K562 (cell line): ENCODE data around the gene CDH12.

Experiments
- CUX1 ChIP-seq: fragments of 200-800 bp; sonication (Bioruptor generic); IDR thresholded peaks from 2 replicates; pipeline ENCODE4 v1.6.1; 2016; ENCODE audit warnings: missing genetic modification characterization, missing compliant biosample characterization
- EP300 ChIP-seq: IDR thresholded peaks from 2 replicates; pipeline ENCODE4 v1.6.1; 2012; ENCODE audit warnings: low read length, improper control_type of control experiment
- EWSR1 ChIP-seq: fragments of 450-650 bp; IDR thresholded peaks from 2 replicates; pipeline ENCODE4 v1.6.1; 2018; ENCODE audit warnings: borderline replicate concordance, mild to moderate bottlenecking, low read depth, moderate library complexity; ENCODE audit not compliant: partially characterized antibody
- YY1 ChIP-seq, 3 experiments: IDR thresholded peaks; 2 replicates each; pipeline ENCODE4 v1.6.1; 2011; ENCODE audit warnings: low read length in 2 of 3, mild to moderate bottlenecking in 2 of 3, moderate library complexity in 2 of 3, borderline replicate concordance in 1 of 3, control low read depth in 1 of 3, low read depth in 1 of 3; ENCODE audit not compliant: insufficient read depth in 3 of 3, insufficient replicate concordance in 2 of 3, control insufficient read depth in 1 of 3, insufficient read length in 1 of 3; ENCODE audit errors: extremely low read depth in 1 of 3
- ZKSCAN1 ChIP-seq: fragments of 150-350 bp; IDR thresholded peaks from 2 replicates; pipeline ENCODE4 v1.6.1; 2016; ENCODE audit warnings: low read depth, low read length

- no peak for TF ChIP-seq EWSR1
- TF ChIP-seq EP300 = no peak
- TF ChIP-seq CUX1 = no peak
- no peak for TF ChIP-seq YY1 (IDR thresholded peaks at IDR 0.05; ENCODE audit: borderline replicate concordance in 1 of 3, control insufficient read depth in 1 of 3, extremely low read depth in 1 of 3, insufficient read depth in 3 of 3, insufficient read length in 1 of 3, insufficient replicate concordance in 2 of 3, low read depth in 1 of 3, low read length in 2 of 3)
- no peak for TF ChIP-seq ZKSCAN1
These were observed 421.7 kb downstream of the CDH12 start for GRCh38 chr5:22431406-22431805.
